Spleen (tissue), 7 donors: ENCODE data around the gene PROKR2.

Experiments
- CTCF ChIP-seq, 11 experiments: fragments of 200-600 bp in 7 of 11; fragments of 450-650 bp in 4 of 11; sonication (generic) in 4 of 11; IDR thresholded peaks in 8 of 11; conservative IDR thresholded peaks in 3 of 11; 1 replicate in 7 of 11; 2 replicates in 4 of 11; pipeline versions ENCODE4 v1.4.0 to v1.8.0; 2016 to 2021; ENCODE audit warnings: antibody characterized with exemption in 11 of 11, inconsistent platforms in 4 of 11, mild to moderate bottlenecking in 1 of 11
- POLR2A ChIP-seq, 3 donors: fragments of 450-650 bp; IDR thresholded peaks; one replicate each; pipeline ENCODE4 v1.5.1; 2017; ENCODE audit warnings: antibody characterized with exemption in 3 of 3, mild to moderate bottlenecking in 1 of 3
- donor health status: DM: no; HTN: no; CAD: no; lungs with moderate emphysema.
- donor health status: DM: no; HTN: no; CAD: no.
- donor health status: DM: no; HTN: no; CAD: no.

GRCh38 chr20:5272268-5272667 lies 44.5 kb downstream of the PROKR2 start:
- TF ChIP-seq POLR2A (IDR thresholded peaks at IDR 0.05) (no peak), CTCF (IDR thresholded peaks at IDR 0.05 in 8 of 11, conservative IDR thresholded peaks at IDR 0.05 in 3 of 11) (no peak)
